ENCODE results near the gene RBBP4.
"Not testable (repeated sequence)": the region's sequence is repeated elsewhere in the genome, so short reads cannot be mapped to it uniquely, and the experiment has no call there.

Gene RBBP4

GRCh38 chr1:32705516-32705915 lies 54.5 kb downstream of the RBBP4 start:
- DNase-seq (ENCODE audit: low read depth), result no peak
- no peak for TF ChIP-seq CTCF (IDR thresholded peaks at IDR 0.05; ENCODE audit: low read length, missing control alignments)
- no peak overlapping the region for H3K4me3 ChIP-seq (replicated peaks; ENCODE audit: low read depth, low read length)

- no peak for DNase-seq (ENCODE audit: low read depth)
- TF ChIP-seq CTCF (IDR thresholded peaks at IDR 0.05; ENCODE audit: low read length, missing control alignments), result no peak
Observed at GRCh38 chr1:32706491-32706890, 55.5 kb downstream of the RBBP4 start.

GRCh38 chr1:32709075-32709474 lies 58.1 kb downstream of the RBBP4 start:
- DNase-seq (ENCODE audit: low read depth), result no peak
- no peak overlapping the region for H3K4me3 ChIP-seq (replicated peaks; ENCODE audit: low read depth, low read length)
- TF ChIP-seq CTCF (IDR thresholded peaks at IDR 0.05; ENCODE audit: low read length, missing control alignments), result no peak

More at GRCh38 chr1:32706491-32706890, 55.5 kb downstream of the RBBP4 start:
- no peak overlapping the region for H3K4me3 ChIP-seq (replicated peaks; ENCODE audit: low read depth, low read length)

GRCh38 chr1:32709476-32709875 lies 58.5 kb downstream of the RBBP4 start:
- H3K4me3 ChIP-seq (replicated peaks; ENCODE audit: low read depth, low read length), result no peak overlapping the region
- no peak for TF ChIP-seq CTCF (IDR thresholded peaks at IDR 0.05; ENCODE audit: low read length, missing control alignments)
- DNase-seq (ENCODE audit: low read depth), result no peak

- not testable (repeated sequence) for H3K4me3 ChIP-seq (replicated peaks; ENCODE audit: low read depth, low read length); DNase-seq (ENCODE audit: low read depth)
Observed at GRCh38 chr1:32711221-32711620, 60.2 kb downstream of the RBBP4 start.

- no peak overlapping the region for H3K4me3 ChIP-seq (replicated peaks; ENCODE audit: low read depth, low read length)
- TF ChIP-seq CTCF (IDR thresholded peaks at IDR 0.05; ENCODE audit: low read length, missing control alignments), result no peak
- no peak for DNase-seq (ENCODE audit: low read depth)
Observed at GRCh38 chr1:32713081-32713480, 62.1 kb downstream of the RBBP4 start.

- no peak for DNase-seq (ENCODE audit: low read depth)
- no peak overlapping the region for H3K4me3 ChIP-seq (replicated peaks; ENCODE audit: low read depth, low read length)
- no peak for TF ChIP-seq CTCF (IDR thresholded peaks at IDR 0.05; ENCODE audit: low read length, missing control alignments)
Observed at GRCh38 chr1:32714277-32714676, 63.3 kb downstream of the RBBP4 start.
